Measurements from ENCODE around the gene UGT1A6.
"Not testable (repeated sequence)": the region's sequence is repeated elsewhere in the genome, so short reads cannot be mapped to it uniquely, and the experiment has no call there.

The UGT1A6 gene

DNA sequence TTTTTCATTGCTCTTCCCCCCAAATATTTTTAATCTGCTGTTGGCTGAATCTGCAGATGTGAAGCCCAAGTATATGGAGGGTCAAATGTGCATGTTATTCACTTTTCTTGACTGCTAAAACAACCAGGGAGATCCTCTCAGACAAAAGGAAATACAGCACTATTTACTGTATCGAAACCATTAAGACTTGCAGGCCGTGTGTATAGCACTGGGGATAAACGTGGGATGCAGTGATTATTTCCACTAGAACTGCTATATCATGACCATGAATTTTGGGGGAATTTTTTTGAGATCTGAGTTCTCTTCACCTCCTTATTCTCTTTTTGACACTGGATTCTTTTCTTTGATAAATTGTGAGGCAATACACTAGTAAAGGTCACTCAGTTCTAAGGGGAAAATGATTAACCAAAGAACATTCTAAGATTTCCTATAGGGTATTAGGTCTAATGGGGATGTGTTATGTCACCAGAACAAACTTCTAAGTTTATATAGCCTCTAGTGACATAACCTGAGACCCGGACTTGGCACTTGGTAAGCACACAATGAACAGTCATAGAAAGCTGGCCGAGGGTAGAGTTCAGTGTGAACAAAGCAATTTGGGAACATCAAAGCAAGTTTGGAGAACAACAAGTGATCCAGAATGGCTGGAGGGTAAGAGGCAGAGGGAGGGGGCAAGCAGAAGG is 52.5 kb downstream of the UGT1A6 start:
- TF ChIP-seq, protein P1, sequence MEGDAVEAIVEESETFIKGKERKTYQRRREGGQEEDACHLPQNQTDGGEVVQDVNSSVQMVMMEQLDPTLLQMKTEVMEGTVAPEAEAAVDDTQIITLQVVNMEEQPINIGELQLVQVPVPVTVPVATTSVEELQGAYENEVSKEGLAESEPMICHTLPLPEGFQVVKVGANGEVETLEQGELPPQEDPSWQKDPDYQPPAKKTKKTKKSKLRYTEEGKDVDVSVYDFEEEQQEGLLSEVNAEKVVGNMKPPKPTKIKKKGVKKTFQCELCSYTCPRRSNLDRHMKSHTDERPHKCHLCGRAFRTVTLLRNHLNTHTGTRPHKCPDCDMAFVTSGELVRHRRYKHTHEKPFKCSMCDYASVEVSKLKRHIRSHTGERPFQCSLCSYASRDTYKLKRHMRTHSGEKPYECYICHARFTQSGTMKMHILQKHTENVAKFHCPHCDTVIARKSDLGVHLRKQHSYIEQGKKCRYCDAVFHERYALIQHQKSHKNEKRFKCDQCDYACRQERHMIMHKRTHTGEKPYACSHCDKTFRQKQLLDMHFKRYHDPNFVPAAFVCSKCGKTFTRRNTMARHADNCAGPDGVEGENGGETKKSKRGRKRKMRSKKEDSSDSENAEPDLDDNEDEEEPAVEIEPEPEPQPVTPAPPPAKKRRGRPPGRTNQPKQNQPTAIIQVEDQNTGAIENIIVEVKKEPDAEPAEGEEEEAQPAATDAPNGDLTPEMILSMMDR (IDR thresholded peaks at IDR 0.05; ENCODE audit: insufficient read depth, low read depth, low read length, missing control alignments), result no peak

DNA sequence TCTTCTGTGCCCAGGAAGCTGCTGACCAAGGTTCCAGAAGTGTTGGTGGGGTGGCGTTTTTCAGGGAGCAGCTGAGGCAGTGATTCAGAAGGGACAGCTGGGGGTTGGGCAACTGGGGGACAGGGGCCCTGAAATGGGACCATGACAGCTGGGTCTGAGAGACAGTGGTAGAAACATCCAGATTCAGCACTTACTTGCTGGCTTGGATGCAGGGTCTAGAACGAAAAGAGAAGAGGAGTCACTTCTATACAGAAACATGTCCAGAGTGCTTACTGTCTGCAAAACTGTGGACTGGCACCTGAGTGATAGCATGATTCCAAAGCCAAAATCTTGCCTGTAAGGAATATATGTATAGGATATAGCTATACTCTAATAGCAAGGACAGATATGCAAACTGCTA is 53.1 kb downstream of the UGT1A6 start:
- not testable (repeated sequence) for DNase-seq (ENCODE audit: low read depth)

More for the DNA sequence above, 52.5 kb downstream of the UGT1A6 start:
- H3K4me3 ChIP-seq (ENCODE audit: low read length), result no peak overlapping the region
- no peak for DNase-seq (ENCODE audit: low read depth)

DNA sequence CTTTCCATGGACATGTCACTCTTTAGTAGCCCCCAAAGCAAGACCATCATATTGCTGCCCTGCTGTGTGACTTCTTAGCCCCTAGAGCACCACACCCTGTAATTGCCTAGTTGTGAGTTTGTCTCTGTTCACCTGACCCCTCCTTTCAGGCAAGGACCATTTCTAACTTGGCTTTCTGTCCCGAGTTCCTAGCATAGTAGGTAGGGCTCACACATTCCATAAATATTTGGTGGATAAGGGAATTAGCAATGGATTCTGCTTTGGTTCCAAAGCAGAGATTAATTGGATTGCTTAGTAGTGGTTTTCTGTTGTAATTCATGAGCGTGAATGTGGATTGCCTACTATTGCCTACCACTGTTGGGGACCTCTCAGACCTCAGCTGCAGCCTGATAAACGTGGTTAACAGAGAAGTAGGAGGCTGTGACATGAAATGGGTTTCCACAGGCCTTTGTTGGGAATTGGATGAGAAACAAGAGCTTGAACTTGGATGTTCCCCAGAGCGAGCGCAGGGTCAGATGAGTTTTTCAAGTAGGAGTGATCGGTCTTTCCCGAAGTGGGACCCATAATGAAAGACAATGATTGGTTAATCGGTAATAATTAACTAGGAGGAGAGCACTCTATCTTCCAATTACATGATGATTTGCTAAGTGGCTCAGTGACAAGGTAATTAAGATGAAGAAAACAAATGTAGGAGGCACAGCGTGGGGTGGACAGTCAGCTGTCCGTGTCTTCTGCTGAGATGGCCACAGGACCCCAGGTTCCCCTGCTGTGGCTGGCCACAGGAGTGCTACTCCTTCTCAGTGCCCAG is 54.0 kb downstream of the UGT1A6 start:
- TF ChIP-seq, protein P1 (IDR thresholded peaks at IDR 0.05; ENCODE audit: insufficient read depth, low read depth, low read length, missing control alignments), result no peak

More for the DNA sequence above, 53.1 kb downstream of the UGT1A6 start:
- H3K4me3 ChIP-seq (ENCODE audit: low read length), result not testable (repeated sequence)

DNA sequence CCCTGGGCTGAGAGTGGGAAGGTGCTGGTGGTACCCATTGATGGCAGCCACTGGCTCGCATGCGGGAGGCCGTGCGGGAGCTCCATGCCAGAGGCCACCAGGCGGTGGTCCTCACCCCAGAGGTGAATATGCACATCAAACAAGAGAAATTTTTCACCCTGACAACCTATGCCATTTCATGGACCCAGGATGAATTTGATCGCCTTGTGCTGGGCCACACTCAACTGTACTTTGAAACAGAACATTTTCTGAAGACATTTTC is 54.5 kb downstream of the UGT1A6 start:
- no peak for DNase-seq (ENCODE audit: low read depth)
- TF ChIP-seq, protein P1 (IDR thresholded peaks at IDR 0.05; ENCODE audit: insufficient read depth, low read depth, low read length, missing control alignments), result no peak
- no peak overlapping the region for H3K4me3 ChIP-seq (ENCODE audit: low read length)

More for the DNA sequence above, 54.0 kb downstream of the UGT1A6 start:
- no peak for DNase-seq (ENCODE audit: low read depth)
- H3K4me3 ChIP-seq (ENCODE audit: low read length), result no peak overlapping the region

DNA sequence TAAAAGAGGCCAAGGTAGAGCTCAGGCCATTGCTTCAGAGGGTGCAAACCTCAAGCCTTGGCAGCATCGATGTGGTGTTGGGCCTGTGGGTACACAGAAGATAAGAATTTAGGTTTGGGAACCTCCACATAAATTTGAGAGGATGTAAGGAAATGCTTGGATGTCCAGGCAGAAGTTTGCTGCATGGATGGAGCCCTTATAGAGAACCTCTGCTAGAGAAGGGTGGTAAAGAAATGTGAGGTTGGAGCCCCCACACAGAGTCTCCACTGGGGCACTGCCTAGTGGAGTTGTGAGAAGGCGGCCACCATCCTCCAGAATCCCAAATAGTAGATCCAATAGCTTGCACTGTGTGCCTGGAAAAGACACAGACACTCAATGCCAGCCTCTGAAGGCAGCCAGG is 58.0 kb downstream of the UGT1A6 start:
- DNase-seq (ENCODE audit: low read depth); H3K4me3 ChIP-seq (ENCODE audit: low read length): not testable (repeated sequence)

DNA sequence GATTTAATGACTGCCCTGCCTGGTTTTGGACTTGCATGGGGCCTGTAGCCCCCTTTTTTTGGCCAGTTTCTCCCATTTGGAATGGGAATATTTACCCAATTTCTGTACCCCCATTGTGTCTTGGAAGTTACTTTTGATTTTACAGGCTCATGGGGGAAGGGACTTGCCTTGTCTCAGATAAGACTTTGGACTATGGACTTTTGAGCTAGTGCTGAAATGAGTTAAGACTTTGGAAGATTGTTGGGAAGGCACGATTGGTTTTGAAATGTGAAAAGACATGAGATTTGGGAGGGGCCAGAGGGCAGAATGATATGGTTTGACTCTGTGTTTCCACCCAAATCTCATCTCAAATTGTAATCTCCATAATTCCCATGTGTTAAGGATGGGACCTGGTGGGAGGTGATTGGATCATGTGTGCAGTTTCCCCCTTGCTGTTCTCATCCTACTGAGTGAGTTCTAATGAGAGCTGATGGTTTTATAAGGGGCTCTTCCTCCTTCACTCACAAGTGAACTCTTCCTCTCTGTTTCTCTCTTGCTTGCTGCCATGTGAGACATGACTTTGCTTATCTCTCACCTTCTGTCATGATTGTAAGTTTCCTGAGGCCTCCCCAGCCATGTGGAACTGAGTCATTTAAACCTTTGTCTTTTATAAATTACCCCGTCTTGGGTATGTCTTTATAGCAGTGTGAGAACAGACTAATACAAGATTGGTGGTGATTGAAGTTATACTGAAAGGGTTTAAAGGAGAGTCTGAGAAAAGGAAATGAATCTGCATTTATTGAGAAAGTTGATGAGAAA is 58.7 kb downstream of the UGT1A6 start:
- H3K4me3 ChIP-seq (ENCODE audit: low read length); DNase-seq (ENCODE audit: low read depth): not testable (repeated sequence)

DNA sequence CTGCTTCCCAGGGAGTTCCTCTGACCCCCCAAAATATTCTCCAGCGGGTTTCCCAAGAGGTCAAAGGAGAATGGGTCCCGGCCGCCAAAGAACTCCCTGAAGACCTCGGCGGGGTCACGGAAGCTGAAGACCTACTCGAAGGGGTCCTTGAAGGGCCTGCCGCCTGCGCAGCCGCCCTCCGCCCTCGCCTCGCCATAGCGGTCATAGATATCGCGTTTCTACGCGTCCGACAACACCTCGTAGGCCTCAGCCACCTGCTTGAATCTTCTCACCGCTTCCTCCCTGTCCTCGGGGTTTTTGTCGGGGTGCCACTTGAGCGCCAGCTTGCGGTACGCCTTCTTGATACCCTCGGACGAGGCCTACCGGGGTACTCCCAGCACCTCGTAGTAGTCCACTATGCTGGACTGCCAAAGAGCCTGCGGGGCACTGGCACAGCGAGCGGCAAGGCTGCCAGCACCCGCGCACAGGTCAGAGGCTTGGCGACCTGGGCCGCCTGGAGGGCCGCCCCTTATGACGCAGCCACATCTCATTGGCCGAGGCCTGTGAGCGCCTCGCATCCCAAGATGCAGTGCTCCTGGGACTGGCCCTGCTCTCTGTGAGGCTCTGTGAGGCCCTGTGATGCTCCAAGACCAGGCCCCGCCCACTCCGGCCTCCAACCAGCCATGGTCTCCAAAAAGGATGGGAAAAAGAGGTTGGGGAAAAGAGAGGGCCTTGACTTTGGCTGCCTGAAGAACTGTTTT is 62.4 kb downstream of the UGT1A6 start:
- no peak for DNase-seq (ENCODE audit: low read depth)
- H3K4me3 ChIP-seq (ENCODE audit: low read length), result no peak overlapping the region
- TF ChIP-seq, protein P1 (IDR thresholded peaks at IDR 0.05; ENCODE audit: insufficient read depth, low read depth, low read length, missing control alignments), result no peak

DNA sequence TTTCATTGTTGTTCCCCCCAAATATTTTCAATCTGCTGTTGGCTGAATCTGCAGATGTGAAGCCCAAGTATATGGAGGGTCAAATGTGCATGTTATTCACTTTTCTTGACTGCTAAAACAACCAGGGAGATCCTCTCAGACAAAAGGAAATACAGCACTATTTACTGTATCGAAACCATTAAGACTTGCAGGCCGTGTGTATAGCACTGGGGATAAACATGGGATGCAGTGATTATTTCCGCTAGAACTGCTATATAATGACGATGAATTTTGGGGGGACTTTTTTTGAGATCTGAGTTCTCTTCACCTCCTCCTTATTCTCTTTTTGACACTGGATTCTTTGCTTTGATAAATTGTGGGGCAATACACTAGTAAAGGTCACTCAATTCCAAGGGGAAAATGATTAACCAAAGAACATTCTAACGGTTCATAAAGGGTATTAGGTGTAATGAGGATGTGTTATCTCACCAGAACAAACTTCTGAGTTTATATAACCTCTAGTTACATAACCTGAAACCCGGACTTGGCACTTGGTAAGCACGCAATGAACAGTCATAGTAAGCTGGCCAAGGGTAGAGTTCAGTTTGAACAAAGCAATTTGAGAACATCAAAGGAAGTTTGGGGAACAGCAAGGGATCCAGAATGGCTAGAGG is 63.9 kb downstream of the UGT1A6 start:
- TF ChIP-seq, protein P1 (IDR thresholded peaks at IDR 0.05; ENCODE audit: insufficient read depth, low read depth, low read length, missing control alignments), result no peak
- no peak for DNase-seq (ENCODE audit: low read depth)
- no peak overlapping the region for H3K4me3 ChIP-seq (ENCODE audit: low read length)
